ENCODE measurements around the gene PPP2CA. TPM values are rescaled to one million over a fixed set of nuclear protein-coding genes. Genes with fewer than 3 reads are reported as not detected.

PPP2CA gene
- total RNA-seq (100 to 1,000 TPM in 3 of 5 experiments, 10 to 100 TPM in 2; 89.5 to 168 (median 132) TPM), polyA plus RNA-seq (100 to 1,000 TPM; 145 to 168 TPM), total RNA-seq (67.7 reads per million, percentile 77 among the genes with 10 or more reads in this experiment)

DNA sequence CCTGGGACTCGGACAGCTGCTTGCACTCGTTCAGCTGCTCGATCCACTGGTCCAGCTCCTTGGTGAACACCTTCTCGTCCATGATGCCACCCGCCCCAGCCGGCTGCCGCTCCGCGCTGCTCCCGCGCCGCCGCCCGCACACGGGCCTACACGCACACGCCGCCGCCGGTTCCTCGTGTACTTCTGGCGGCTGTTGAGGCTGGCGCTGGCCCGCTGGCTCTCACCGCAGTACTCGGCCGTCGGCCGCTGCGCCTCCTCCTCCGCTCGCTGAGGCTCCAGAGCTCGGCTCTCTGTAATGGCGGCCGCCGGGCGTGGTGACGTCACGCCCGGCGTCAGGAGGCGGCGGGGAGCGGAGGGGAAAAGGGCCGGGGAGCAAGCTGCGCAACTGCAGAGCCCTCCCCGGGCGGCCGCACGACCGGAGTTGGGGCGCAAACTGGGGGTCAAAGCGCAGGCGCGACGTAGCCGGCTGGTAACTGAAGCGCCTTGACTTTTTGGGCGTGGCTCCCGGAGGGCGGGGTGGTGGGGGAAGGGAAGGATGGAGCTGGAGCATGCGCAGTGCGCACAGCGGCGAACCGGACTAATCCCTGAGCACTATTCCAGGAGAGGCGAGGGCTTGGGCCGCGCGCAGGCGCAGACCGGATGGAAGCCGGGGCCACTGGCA, at the start of gene PPP2CA:
PPP2CA (minus strand) TSS at position 294 of the 661 bp plus-strand sequence; CDS start at position 82, 212 bp downstream.
- ATAC-seq (peak; percentile 89), DNase-seq (peak; percentile 98 to 100 (median 99))
- Mint-ChIP-seq H3K36me3 (peaks cover 0 to 20% (median 6%) of the 10 kb centered on the region in 5 donors), H3K27ac (peak within 1 kb of the TSS; percentile 95 to 100 (median 98)), H3K4me1 (peaks cover 37 to 57% (median 52%) of the 10 kb centered on the region in 7 donors), H3K27me3 (peaks cover 0 to 4% (median 0%) of the 10 kb centered on the region in 5 donors), H3K9me3 (peaks cover 0 to 10% (median 0%) of the 10 kb centered on the region in 11 donors), H3K4me3 (peak within 1 kb of the TSS; percentile 66 to 98 (median 96))
- Histone ChIP-seq H3K4me3 (ENCODE audit: low read length) (peak within 1 kb of the TSS; percentile 100), H3K27ac (ENCODE audit: low read depth, low read length) (peak within 1 kb of the TSS; percentile 100), H3K9me3 (ENCODE audit: control insufficient read depth in 2 of 3, low read length in 3 of 3) (no peaks in the 10 kb centered on the region), H3K27me3 (ENCODE audit: control insufficient read depth in 2 of 2, insufficient read depth in 2 of 2, low read length in 2 of 2) (no peaks in the 10 kb centered on the region), H3K36me3 (ENCODE audit: control insufficient read depth in 2 of 3, insufficient read depth in 3 of 3, low read length in 3 of 3) (peaks cover 0 to 10% (median 0%) of the 10 kb centered on the region in 3 experiments), H3K4me1 (ENCODE audit: control insufficient read depth in 2 of 2, insufficient read depth in 2 of 2, low read length in 2 of 2) (peaks cover 29 to 40% of the 10 kb centered on the region in 2 donors)
- CTCF ChIA-PET = interaction anchor here (1.1 to 2.0 kb wide), 3 partner anchors 22 to 75 kb away, joined by 3 to 8 read pairs (median 5); partner anchors contain the start of gene SKP1
- POLR2A ChIA-PET = interaction anchor here (0.6 to 5.0 kb wide), 34 partner anchors 10 to 1174 kb away, joined by 3 to 55 read pairs (median 5); partner anchors contain the start of genes CAMLG, HSPA4, JADE2 and PCBD2
- intact Hi-C loops (cut with micrococcal nuclease) = loop anchor here (1.0 to 10.0 kb wide), 22 partner anchors 13 to 1264 kb away; partner anchors contain the start of genes C5orf15 (in 2 of the 2), CAMLG (in 2 of the 2), CDKN2AIPNL (in 2 of the 2) and JADE2 (in 2 of the 2)

DNA sequence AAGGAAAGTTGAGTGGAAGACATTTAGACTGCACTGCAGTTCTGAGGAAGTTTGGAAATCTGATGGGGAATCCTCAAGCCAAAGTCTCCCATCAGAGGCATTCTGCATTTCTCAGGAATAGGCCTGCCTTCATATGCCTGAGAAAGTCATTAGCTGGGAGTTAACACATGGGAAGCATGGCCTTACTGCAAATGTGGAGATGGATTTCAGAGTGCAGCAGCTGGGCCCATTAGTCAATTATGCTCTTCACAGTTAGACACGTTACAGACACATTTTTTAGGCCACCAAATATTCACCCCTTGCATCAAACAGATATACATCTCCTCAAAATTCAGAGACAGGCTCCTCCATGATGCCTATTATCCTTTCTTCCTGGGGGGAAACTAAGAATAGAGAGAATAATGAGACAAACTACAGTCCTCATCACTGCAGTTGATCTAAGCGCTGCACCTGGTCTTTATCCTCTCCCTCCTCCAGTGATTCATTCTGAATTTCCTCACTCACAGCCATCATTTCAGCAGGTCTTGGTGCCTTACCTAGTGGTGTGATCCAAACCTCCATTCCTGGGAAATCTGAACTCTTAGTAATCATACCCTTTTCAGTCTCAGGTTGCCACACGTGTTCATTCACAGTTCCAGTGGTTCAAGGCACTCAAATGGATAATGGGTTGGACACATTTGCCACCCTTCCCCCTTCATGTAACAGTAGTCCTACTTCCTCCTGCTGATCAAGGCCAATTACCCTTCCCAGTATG, 47.9 kb upstream of the PPP2CA start:
- CTCF ChIA-PET = interaction anchor here (0.6 kb wide), 1 partner anchor 237 kb away, joined by 4 read pairs; no protein-coding TSS in a partner anchor
- no peak overlapping the region for H3K27ac Mint-ChIP-seq
- ATAC-seq = no peak

DNA sequence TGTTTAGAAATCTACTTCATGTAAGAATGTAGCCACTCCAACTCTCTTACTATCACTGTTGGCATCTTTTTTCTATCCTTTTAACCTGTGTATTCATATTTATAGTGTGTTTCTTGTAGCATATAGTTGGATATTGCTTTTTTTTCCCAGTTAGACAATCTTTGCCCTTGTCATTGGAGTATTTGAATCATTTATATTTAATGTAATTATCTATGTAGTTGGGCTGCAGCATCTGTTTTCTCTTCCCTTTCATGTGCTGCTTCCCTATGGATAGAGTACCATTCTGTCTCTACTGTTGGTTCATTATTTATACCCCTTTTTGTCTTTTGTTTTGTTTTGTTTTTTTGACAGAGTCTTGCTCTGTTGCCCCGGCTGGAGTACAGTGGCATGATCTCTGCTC, 45.2 kb upstream of the PPP2CA start:
- peaks cover 0 to 3% (median 0%) of the 10 kb centered on the region in 7 donors for H3K4me1 Mint-ChIP-seq
- H3K27me3 Mint-ChIP-seq = peaks cover 0 to 15% (median 5%) of the 10 kb centered on the region in 5 donors
- H3K9me3 ChIP-seq (ENCODE audit: control insufficient read depth in 2 of 3, low read length in 3 of 3) = peaks cover 0 to 4% (median 0%) of the 10 kb centered on the region in 3 experiments
- no peaks in the 10 kb centered on the region for H3K36me3 ChIP-seq (ENCODE audit: control insufficient read depth in 2 of 3, insufficient read depth in 3 of 3, low read length in 3 of 3)
- H3K27me3 ChIP-seq (ENCODE audit: control insufficient read depth in 2 of 2, insufficient read depth in 2 of 2, low read length in 2 of 2) = no peaks in the 10 kb centered on the region
- no peaks in the 10 kb centered on the region for H3K36me3 Mint-ChIP-seq
- no peak for DNase-seq
- intact Hi-C loops (cut with micrococcal nuclease) = no loop called here
- no peak overlapping the region for H3K4me3 Mint-ChIP-seq
- no peak overlapping the region for H3K27ac ChIP-seq (ENCODE audit: low read depth, low read length)
- POLR2A ChIA-PET = no interaction called here
- peaks cover 0 to 11% (median 5%) of the 10 kb centered on the region in 11 donors for H3K9me3 Mint-ChIP-seq
- CTCF ChIA-PET = no interaction called here
- no peaks in the 10 kb centered on the region for H3K4me1 ChIP-seq (ENCODE audit: control insufficient read depth in 2 of 2, insufficient read depth in 2 of 2, low read length in 2 of 2)
- H3K4me3 ChIP-seq (ENCODE audit: low read length) = no peak overlapping the region
- no peak for ATAC-seq
- H3K27ac Mint-ChIP-seq = no peak overlapping the region

More for the DNA sequence above, 47.9 kb upstream of the PPP2CA start:
- Histone ChIP-seq H3K27ac (ENCODE audit: low read depth, low read length) (no peak overlapping the region), H3K4me1 (ENCODE audit: control insufficient read depth in 2 of 2, insufficient read depth in 2 of 2, low read length in 2 of 2) (no peaks in the 10 kb centered on the region), H3K9me3 (ENCODE audit: control insufficient read depth in 2 of 3, low read length in 3 of 3) (peaks cover 0 to 4% (median 0%) of the 10 kb centered on the region in 3 experiments), H3K4me3 (ENCODE audit: low read length) (no peak overlapping the region), H3K36me3 (ENCODE audit: control insufficient read depth in 2 of 3, insufficient read depth in 3 of 3, low read length in 3 of 3) (no peaks in the 10 kb centered on the region), H3K27me3 (ENCODE audit: control insufficient read depth in 2 of 2, insufficient read depth in 2 of 2, low read length in 2 of 2) (no peaks in the 10 kb centered on the region)
- Mint-ChIP-seq H3K4me1 (peaks cover 0 to 4% (median 0%) of the 10 kb centered on the region in 7 donors), H3K36me3 (no peaks in the 10 kb centered on the region), H3K27me3 (peaks cover 0 to 13% (median 8%) of the 10 kb centered on the region in 5 donors), H3K9me3 (peaks cover 0 to 15% (median 5%) of the 10 kb centered on the region in 11 donors), H3K4me3 (no peak overlapping the region)
- intact Hi-C loops (cut with micrococcal nuclease) = no loop called here
- POLR2A ChIA-PET = interaction anchor here (0.5 kb wide), 1 partner anchor 11 kb away, joined by 3 read pairs; no protein-coding TSS in a partner anchor
- no peak for DNase-seq

DNA sequence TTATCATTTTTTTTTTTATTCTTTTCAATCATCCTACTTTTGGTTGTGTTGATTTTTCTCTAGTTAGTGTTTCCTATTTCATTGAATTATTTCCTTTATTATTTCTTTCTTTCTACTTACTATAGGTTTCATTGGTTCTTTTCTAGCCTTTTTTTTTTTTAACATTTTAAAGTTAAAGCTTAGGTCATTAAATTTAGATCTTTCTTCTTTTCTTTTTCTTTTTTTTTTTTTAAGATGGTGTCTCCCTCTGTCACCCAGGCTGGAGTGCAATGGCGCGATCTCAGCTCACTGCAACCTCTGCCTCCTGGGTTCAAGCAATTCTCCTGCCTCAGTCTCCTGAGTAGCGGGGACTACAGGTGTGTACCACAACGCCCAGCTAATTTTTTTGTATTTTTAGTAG, 43.0 kb upstream of the PPP2CA start:
- H3K4me3 Mint-ChIP-seq = no peak overlapping the region
- H3K36me3 ChIP-seq (ENCODE audit: control insufficient read depth in 2 of 3, insufficient read depth in 3 of 3, low read length in 3 of 3) = no peaks in the 10 kb centered on the region
- no peak overlapping the region for H3K27ac ChIP-seq (ENCODE audit: low read depth, low read length)
- ATAC-seq (no peak), DNase-seq (no peak)
- no peaks in the 10 kb centered on the region for H3K4me1 Mint-ChIP-seq
- H3K27me3 Mint-ChIP-seq = peaks cover 0 to 31% (median 11%) of the 10 kb centered on the region in 5 donors
- ChIA-PET POLR2A (no interaction called here), CTCF (no interaction called here)
- H3K4me3 ChIP-seq (ENCODE audit: low read length) = no peak overlapping the region
- intact Hi-C loops (cut with micrococcal nuclease) = no loop called here
- no peaks in the 10 kb centered on the region for H3K27me3 ChIP-seq (ENCODE audit: control insufficient read depth in 2 of 2, insufficient read depth in 2 of 2, low read length in 2 of 2)
- no peaks in the 10 kb centered on the region for H3K36me3 Mint-ChIP-seq
- H3K27ac Mint-ChIP-seq = no peak overlapping the region
- H3K9me3 ChIP-seq (ENCODE audit: control insufficient read depth in 2 of 3, low read length in 3 of 3) = peaks cover 0 to 4% (median 0%) of the 10 kb centered on the region in 3 experiments
- no peaks in the 10 kb centered on the region for H3K4me1 ChIP-seq (ENCODE audit: control insufficient read depth in 2 of 2, insufficient read depth in 2 of 2, low read length in 2 of 2)
- H3K9me3 Mint-ChIP-seq = peaks cover 0 to 26% (median 11%) of the 10 kb centered on the region in 11 donors

DNA sequence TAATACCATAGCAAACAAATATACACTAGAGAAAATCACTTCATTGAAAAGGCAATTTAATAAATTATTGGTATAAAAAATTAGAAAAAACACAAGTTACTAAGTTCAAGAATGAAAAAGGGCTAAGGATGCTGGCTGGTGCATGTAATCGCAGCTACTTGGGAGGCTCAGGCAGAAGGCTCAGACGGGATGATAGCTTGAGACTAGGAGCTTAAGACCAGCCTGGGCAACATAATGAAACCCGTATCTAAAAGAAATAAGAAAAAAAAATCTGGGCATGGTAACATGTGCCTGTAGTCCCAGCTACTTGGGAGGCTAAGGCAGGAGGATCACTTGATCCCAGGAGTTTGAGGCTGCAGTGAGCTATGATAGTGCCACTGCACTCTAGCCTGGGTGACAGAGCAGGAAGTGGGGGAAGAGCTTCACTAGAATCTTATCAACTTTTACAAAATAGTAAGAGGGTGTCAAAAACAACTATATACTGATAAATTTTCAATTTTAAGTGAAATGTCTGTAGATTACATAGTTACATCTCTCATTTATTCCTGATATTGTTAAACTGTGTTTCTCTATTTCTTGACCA, 42.2 kb upstream of the PPP2CA start:
- Mint-ChIP-seq H3K27me3 (peaks cover 0 to 31% (median 11%) of the 10 kb centered on the region in 5 donors), H3K4me3 (no peak overlapping the region), H3K27ac (no peak overlapping the region), H3K4me1 (no peaks in the 10 kb centered on the region), H3K36me3 (peaks cover 0 to 1% (median 0%) of the 10 kb centered on the region in 5 donors), H3K9me3 (peaks cover 0 to 34% (median 14%) of the 10 kb centered on the region in 11 donors)
- Histone ChIP-seq H3K36me3 (ENCODE audit: control insufficient read depth in 2 of 3, insufficient read depth in 3 of 3, low read length in 3 of 3) (no peaks in the 10 kb centered on the region), H3K4me1 (ENCODE audit: control insufficient read depth in 2 of 2, insufficient read depth in 2 of 2, low read length in 2 of 2) (no peaks in the 10 kb centered on the region), H3K27ac (ENCODE audit: low read depth, low read length) (no peak overlapping the region), H3K4me3 (ENCODE audit: low read length) (no peak overlapping the region), H3K9me3 (ENCODE audit: control insufficient read depth in 2 of 3, low read length in 3 of 3) (peaks cover 0 to 4% (median 0%) of the 10 kb centered on the region in 3 experiments), H3K27me3 (ENCODE audit: control insufficient read depth in 2 of 2, insufficient read depth in 2 of 2, low read length in 2 of 2) (no peaks in the 10 kb centered on the region)
- intact Hi-C loops (cut with micrococcal nuclease) = no loop called here
- DNase-seq (no peak), ATAC-seq (no peak)
- CTCF ChIA-PET = no interaction called here
- POLR2A ChIA-PET = interaction anchor here (0.6 to 0.7 kb wide), 2 partner anchors 28 to 86 kb away, joined by 4 to 6 read pairs; no protein-coding TSS in a partner anchor
